Activated naive CD8-positive, alpha-beta T cell treated with anti-CD3 and anti-CD28 coated beads, Interleukin-2, amount 50 U/mL, for 24 hours (primary cell): ENCODE data around the gene ZNF579.

Source experiments
- ATAC-seq: fragments of 150-1000 bp; cut with Tn5 transposase; one replicate; pipeline ENCODE4 v1.10.0; 2021
- DNase-seq: peaks from one replicate; pipeline ENCODE4 v3.0.0; 2021
- H3K27ac Mint-ChIP-seq: one replicate; pipeline ENCODE4 v1.8.0; 2021; ENCODE audit warnings: mild to moderate bottlenecking, mixed read lengths
- H3K27me3 Mint-ChIP-seq: one replicate; pipeline ENCODE4 v1.8.0; 2021; ENCODE audit warnings: mixed read lengths
- H3K36me3 Mint-ChIP-seq: one replicate; pipeline ENCODE4 v1.8.0; 2021; ENCODE audit warnings: low read depth, mixed read lengths
- H3K4me1 Mint-ChIP-seq: one replicate; pipeline ENCODE4 v1.8.0; 2021; ENCODE audit warnings: mixed read lengths
- H3K4me3 Mint-ChIP-seq: one replicate; pipeline ENCODE4 v1.8.0; 2021; ENCODE audit warnings: mild to moderate bottlenecking, moderate library complexity, mixed read lengths
- H3K9me3 Mint-ChIP-seq: one replicate; pipeline ENCODE4 v1.8.0; 2021; ENCODE audit warnings: mixed read lengths

ZNF579 gene

DNA sequence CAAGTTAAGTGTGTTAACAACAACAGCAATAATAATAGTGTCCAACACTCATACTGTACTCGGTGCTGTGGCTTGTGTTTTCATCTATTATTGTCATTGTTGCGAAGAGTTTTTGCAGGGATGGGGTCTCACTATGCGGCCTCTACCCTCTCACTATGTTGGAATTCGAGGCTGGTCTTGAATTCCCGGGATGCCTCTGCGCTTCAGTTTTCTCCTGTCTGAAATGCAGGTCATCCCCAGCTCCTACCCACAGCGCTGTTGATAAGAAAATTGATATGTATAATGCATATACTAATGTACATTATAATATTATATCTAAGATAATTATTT lies 30.4 kb downstream of the ZNF579 start:
- H3K4me3 Mint-ChIP-seq = no peak overlapping the region
- peaks cover 21% of the 10 kb centered on the region for H3K27me3 Mint-ChIP-seq
- no peak for ATAC-seq
- no peak for DNase-seq
- peaks cover 3% of the 10 kb centered on the region for H3K4me1 Mint-ChIP-seq
- no peaks in the 10 kb centered on the region for H3K9me3 Mint-ChIP-seq
- no peak overlapping the region for H3K27ac Mint-ChIP-seq
- no peaks in the 10 kb centered on the region for H3K36me3 Mint-ChIP-seq

DNA sequence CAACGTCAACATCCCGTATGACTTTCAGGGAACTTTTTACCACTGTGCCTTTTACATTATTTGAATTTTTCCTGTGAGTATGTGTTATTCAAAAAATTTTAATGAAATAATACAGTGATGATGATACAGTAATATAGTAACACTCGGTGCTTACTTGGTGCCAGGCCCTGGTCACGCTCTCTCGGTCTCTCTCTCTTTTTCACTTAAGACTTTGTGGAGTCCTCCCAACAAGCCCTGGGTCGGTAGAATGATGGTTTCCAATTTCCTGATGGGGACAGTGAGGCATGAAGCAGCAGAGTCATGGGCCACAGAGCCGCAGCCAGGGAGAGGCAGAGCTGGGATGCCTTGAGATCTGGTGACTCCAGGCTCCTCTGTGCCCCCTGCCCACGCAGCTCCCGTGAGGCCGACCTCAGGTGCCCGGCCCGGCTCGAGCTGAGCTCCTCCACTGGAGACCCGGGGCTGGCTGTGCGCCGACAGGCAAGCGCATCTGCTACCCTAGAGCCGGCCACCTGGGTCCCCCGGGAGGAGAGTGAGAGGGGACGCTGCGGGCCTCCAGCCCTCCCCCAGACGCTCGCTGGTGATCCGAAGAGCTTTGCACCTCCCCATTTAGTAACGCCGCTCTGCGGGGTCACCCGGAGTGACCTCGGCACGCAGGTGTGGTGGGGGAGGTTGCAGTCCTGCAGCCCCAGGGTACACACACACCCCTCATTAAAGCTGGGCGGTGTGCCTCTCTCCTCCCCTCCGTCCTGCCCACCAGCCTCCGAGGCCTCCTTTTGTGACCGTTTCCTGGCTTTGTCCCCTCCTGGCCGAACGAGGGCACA lies 30.9 kb downstream of the ZNF579 start:
- peaks cover 3% of the 10 kb centered on the region for H3K4me1 Mint-ChIP-seq
- no peak overlapping the region for H3K27ac Mint-ChIP-seq
- ATAC-seq (no peak), DNase-seq (no peak)
- H3K9me3 Mint-ChIP-seq = no peaks in the 10 kb centered on the region
- H3K27me3 Mint-ChIP-seq = peaks cover 21% of the 10 kb centered on the region
- H3K4me3 Mint-ChIP-seq = no peak overlapping the region
- no peaks in the 10 kb centered on the region for H3K36me3 Mint-ChIP-seq

DNA sequence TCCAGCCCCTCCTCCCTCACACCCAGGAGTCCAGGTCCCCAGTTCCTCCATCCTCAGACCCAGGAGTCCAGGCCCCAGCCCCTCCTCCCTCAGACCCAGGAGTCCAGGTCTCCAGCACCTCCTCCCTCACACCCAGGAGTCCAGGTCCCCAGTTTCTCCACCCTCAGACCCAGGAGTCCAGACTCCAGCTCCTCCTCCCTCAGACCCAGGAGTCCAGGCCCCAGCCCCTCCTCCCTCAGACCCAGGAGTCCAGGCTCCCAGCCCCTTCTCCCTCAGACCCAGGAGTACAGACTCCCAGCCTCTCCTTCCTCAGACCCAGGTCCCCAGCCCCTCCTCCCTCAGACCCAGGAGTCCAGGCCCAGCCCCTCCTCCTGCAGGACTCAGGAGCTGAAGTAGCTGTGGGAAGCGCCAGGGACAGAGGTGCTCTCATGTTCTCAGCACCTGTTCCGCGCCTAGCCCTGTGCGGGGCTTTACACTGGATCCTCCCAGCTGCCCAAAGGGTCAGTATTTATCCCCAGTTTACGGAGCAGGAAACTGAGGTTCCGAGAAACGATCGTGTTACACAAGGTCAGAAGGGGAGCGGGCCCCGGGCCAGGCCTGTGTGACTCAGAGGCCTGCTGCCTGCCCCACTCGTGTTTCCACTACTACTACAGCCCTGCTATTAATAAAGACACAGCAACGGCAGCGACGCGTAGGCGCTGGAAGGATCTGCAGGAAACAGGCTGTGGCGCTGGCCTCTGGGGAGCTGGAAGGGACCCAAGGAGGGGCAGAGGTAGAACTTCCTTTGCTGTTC lies 33.6 kb downstream of the ZNF579 start:
- DNase-seq = no peak
- Mint-ChIP-seq H3K27ac (no peak overlapping the region), H3K36me3 (no peaks in the 10 kb centered on the region), H3K27me3 (peaks cover 18% of the 10 kb centered on the region), H3K4me1 (peaks cover 3% of the 10 kb centered on the region), H3K4me3 (no peak overlapping the region), H3K9me3 (no peaks in the 10 kb centered on the region)
- ATAC-seq = no peak

DNA sequence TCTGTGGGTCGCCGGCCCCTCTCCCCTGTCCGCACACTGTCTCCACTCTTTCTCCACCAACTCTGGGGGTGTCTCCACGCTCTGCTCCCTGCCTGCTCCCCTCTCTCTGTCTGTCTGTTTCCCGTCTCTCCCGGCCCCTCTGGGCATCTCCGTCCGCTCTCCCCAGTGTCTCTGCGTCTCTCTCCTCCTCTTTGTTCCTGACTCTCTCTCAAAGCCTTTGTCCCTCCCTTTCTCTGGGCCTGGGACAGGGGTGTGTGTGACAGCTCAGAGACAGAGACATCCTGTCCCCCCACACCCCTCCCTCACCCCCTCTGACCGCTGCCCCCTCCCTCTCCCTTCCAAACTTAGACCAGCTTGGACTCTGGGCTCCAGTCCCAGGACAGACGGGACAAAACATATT lies 34.6 kb downstream of the ZNF579 start:
- ATAC-seq (no peak), DNase-seq (no peak)
- H3K4me3 Mint-ChIP-seq = no peak overlapping the region
- H3K36me3 Mint-ChIP-seq = no peaks in the 10 kb centered on the region
- no peaks in the 10 kb centered on the region for H3K9me3 Mint-ChIP-seq
- H3K4me1 Mint-ChIP-seq = peaks cover 3% of the 10 kb centered on the region
- H3K27ac Mint-ChIP-seq = no peak overlapping the region
- peaks cover 18% of the 10 kb centered on the region for H3K27me3 Mint-ChIP-seq

DNA sequence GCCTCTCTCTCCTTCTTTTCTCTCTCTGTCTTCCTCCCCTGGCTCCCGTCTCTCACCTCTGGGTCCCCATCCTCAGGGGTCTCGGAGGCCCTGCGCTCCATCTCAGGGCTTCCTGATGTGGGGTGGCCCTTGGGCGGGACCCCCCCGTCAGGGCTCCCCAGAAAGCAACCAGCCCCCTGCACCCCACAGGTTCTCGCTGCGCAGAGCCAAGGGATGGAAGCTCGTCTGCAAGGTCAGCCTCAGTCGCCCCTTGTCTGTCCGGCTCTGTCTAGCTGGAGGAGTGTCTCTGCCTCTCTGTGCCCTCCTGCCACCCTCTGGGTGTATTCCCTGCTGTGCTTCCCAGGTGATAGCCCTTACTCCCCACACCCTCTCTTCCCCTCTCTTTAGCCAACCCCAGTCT lies 35.2 kb downstream of the ZNF579 start, which contains the start of gene SBK3:
SBK3 (minus strand) TSS at position 101 of the 400 bp plus-strand sequence; CDS start at position 101, 0 bp downstream.
- DNase-seq = no peak
- Mint-ChIP-seq H3K4me3 (no peak within 1 kb of the TSS), H3K4me1 (peaks cover 3% of the 10 kb centered on the region), H3K9me3 (no peaks in the 10 kb centered on the region), H3K27me3 (peaks cover 18% of the 10 kb centered on the region), H3K36me3 (no peaks in the 10 kb centered on the region), H3K27ac (no peak within 1 kb of the TSS)
- ATAC-seq = no peak

DNA sequence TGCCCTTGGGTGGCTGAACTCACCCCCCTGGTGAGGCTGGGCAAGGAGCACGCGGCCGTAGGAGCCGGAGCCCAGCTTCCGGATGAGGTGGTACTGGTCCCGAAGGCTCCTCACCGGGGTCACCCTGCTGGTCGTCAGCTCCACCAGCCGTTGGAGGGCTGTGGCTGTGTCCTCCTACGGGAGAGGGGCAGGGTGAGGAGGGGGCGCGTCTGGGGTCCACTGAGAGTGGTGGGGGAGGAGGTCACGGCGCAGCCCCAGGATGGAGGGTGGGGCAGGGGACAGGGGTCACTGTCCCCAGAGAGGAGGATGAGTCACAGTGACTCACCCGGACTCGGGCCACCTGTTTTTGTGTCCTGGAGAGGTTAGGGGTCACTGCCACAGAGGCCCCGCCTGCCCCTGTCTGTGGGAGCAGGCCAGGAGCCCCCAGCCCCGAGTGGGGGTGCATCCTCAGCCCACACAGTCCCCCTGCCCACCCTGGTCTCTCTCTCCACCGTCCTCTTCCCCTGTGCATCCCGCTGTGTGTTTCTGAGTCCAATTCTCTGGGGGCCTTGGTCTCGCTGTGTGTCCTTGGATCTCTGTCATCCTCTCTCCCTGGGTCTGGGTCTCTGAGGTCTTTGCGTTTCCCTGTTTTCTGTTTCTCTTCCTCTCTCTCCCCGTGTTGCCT lies 35.7 kb downstream of the ZNF579 start:
- Mint-ChIP-seq H3K4me3 (no peak overlapping the region), H3K27me3 (peaks cover 18% of the 10 kb centered on the region), H3K4me1 (peaks cover 3% of the 10 kb centered on the region), H3K27ac (no peak overlapping the region), H3K36me3 (no peaks in the 10 kb centered on the region), H3K9me3 (no peaks in the 10 kb centered on the region)
- no peak for ATAC-seq
- DNase-seq = no peak

DNA sequence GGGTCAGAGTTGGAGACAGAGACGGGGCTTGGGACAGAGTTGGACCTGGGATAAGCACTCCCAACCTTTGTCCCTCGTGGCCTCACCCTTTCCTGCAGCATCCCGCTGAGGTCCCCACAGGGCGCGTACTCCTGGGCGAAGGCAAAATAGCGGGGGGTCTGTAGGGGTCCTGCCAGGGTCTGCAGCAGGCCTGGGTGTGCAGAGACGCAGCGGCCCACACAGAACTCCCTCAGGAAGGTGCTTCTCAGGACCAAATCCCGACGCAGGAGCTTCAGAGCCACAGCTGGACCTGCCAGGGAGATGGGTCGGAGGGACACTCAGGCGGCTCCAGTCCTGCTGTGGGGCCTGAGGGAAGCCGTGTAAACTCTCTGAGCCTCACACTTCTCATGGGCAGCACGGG lies 36.6 kb downstream of the ZNF579 start:
- H3K4me1 Mint-ChIP-seq = peaks cover 3% of the 10 kb centered on the region
- peaks cover 18% of the 10 kb centered on the region for H3K27me3 Mint-ChIP-seq
- no peak overlapping the region for H3K27ac Mint-ChIP-seq
- H3K36me3 Mint-ChIP-seq = no peaks in the 10 kb centered on the region
- DNase-seq (no peak), ATAC-seq (no peak)
- H3K9me3 Mint-ChIP-seq = no peaks in the 10 kb centered on the region
- H3K4me3 Mint-ChIP-seq = no peak overlapping the region

DNA sequence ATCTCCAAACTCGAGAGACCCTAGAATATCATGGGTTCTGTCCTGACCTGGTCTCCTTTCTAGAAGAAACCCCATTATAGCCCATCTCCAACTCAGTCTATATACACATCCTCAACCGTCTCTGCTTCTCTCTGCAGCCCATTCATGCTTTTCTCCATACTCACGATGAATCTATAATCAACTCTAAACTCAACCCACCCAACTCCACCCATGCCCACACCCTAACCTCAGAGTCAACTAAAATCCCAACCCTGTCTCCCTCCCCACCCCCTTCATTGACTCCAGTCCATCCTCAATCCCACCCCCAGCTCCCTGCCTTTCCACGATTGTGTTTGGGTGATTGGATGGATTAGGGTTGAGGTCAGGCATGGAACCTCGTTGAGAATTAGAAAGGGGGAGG lies 37.1 kb downstream of the ZNF579 start:
- Mint-ChIP-seq H3K27ac (no peak overlapping the region), H3K9me3 (no peaks in the 10 kb centered on the region), H3K4me1 (peaks cover 3% of the 10 kb centered on the region), H3K36me3 (no peaks in the 10 kb centered on the region), H3K4me3 (no peak overlapping the region), H3K27me3 (peaks cover 18% of the 10 kb centered on the region)
- DNase-seq (no peak), ATAC-seq (no peak)

DNA sequence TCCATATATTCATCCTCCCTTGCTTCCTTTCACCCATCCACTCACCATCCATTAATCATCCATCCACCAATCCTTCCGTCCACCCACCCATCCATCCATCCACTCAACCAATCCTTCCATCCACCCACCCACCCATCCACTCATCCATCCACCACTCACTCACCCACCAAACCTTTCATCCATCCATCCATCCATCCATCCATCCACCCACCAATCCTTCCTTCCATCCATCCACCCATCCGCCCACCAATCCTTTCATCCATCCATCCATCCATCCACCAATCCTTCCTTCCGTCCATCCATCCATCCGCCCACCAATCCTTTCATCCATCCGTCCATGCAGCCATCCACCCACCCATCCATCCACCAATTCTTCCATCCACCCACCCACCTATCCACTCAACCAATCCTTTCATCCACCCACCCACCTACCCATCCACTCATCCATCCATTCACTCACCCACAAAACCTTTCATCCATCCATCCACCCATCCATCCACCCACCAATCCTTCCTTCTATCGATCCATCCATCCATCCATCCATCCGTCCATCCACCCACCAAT lies 38.3 kb downstream of the ZNF579 start:
- no peaks in the 10 kb centered on the region for H3K9me3 Mint-ChIP-seq
- ATAC-seq = no peak
- H3K27ac Mint-ChIP-seq = no peak overlapping the region

DNA sequence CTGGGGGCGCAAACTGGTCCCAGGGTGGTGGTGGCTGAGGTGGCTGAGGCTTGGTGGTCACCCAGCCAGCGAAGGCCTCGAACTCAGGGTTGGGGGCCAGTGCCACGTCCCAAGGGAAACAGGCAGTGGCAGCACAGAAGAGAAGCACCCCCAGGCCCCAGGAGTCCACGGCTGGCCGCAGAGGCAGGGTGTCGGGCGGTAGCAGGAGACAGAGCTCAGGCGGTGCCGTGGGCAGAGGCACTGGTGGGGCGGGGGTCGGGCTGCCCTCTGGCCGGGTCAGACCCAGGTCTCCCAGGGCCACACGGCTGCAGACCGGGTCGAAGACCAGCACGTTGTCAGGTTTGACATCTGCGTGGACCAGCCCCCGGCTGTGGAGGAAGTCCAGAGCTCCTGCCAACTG lies 39.6 kb downstream of the ZNF579 start:
- no peaks in the 10 kb centered on the region for H3K36me3 Mint-ChIP-seq
- H3K27me3 Mint-ChIP-seq = peaks cover 5% of the 10 kb centered on the region
- H3K27ac Mint-ChIP-seq = no peak overlapping the region
- H3K4me1 Mint-ChIP-seq = no peaks in the 10 kb centered on the region
- DNase-seq (no peak), ATAC-seq (no peak)
- no peaks in the 10 kb centered on the region for H3K9me3 Mint-ChIP-seq
- H3K4me3 Mint-ChIP-seq = no peak overlapping the region

More for the DNA sequence above, 38.3 kb downstream of the ZNF579 start:
- DNase-seq = no peak
- no peak overlapping the region for H3K4me3 Mint-ChIP-seq
- H3K36me3 Mint-ChIP-seq = no peaks in the 10 kb centered on the region
- H3K27me3 Mint-ChIP-seq = peaks cover 8% of the 10 kb centered on the region
- H3K4me1 Mint-ChIP-seq = peaks cover 2% of the 10 kb centered on the region

DNA sequence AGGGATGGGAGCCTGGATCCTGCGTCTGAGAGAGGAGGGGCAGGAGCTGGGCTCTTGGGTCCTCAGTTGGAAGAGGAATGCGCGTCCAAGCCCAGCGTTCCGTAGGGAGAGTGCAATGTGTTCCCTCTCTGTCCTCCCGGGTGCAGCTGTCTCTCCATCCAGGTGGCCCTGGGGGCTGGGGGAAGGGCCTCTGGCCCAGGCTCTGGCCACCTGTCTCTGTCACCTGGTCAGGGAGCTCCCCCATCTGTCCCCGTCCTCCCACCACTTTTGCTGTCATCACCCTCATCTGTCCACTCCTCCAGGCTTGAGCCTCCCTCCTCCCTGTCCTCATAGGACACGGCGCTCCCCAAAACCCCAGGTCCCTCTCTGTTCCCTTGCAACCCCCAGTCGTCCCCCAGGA lies 40.0 kb downstream of the ZNF579 start:
- Mint-ChIP-seq H3K27me3 (peaks cover 1% of the 10 kb centered on the region), H3K4me3 (no peak overlapping the region), H3K36me3 (no peaks in the 10 kb centered on the region), H3K27ac (no peak overlapping the region), H3K4me1 (no peaks in the 10 kb centered on the region), H3K9me3 (no peaks in the 10 kb centered on the region)
- DNase-seq (no peak), ATAC-seq (no peak)

DNA sequence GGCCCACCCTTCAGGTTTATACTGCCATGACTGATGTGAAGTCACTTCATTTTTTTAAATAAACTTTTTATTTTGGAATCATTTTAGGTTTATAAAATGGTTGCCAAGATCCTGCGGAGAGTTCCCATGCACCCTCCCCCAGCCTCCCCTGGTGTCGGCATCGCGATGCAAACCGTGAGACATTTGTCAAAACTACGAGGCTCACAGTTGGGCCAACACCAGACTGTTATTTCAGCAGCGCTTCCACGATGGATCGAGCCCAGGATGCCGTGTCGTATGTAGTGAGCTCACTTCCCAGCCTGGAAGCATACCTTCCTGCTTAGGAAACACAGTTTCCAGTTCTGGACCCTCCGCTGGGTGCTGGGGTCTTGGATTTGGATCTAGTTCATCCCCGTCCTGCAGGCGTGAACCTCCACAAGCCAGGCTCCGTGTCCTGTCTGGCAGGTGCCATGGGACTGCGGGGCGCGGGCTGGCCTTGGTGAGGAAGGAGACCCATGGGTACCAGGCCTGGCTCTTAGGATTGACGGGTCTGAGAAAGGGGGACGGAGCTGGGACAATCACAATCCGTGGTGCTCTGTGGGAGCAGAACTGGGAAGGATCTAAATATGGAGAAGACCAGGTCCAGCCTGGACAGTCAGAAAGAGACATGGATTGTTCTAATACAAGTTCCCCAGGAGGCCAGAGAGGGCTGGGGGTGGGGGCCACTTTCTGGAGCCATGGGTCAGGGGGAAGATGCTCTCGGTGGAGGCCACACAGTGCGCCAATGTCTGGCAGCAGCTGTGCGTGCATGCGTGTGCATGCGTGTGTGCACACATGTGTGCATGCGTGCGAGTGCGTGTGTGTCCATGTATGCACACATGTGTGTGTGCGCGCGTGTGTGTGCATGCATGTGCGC lies 41.3 kb downstream of the ZNF579 start:
- H3K27ac Mint-ChIP-seq = no peak overlapping the region
- H3K27me3 Mint-ChIP-seq = no peaks in the 10 kb centered on the region
- H3K4me1 Mint-ChIP-seq = no peaks in the 10 kb centered on the region
- no peak for DNase-seq
- no peak for ATAC-seq
- no peaks in the 10 kb centered on the region for H3K36me3 Mint-ChIP-seq
- H3K4me3 Mint-ChIP-seq = no peak overlapping the region
- no peaks in the 10 kb centered on the region for H3K9me3 Mint-ChIP-seq

DNA sequence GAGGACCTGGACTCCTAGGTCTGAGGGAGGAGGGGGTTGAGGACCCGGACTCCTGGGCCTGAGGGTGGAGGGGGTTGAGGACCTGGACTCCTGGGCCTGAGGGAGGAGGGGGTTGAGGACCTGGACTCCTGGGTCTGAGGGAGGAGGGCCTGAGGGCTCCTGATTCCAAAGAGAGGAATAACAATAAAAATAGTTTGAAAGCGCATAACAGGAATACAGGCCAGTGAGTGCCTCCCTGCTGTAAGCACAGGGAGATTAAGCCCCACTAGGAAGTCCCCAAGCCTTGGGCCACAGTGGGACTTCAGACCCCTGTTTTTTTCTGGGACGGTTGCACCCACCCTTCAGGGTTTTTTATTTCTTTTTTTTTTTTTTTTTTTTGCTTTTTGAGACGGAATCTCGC lies 42.5 kb downstream of the ZNF579 start:
- Mint-ChIP-seq H3K36me3 (no peaks in the 10 kb centered on the region), H3K4me1 (no peaks in the 10 kb centered on the region), H3K27ac (no peak overlapping the region), H3K9me3 (no peaks in the 10 kb centered on the region), H3K4me3 (no peak overlapping the region), H3K27me3 (no peaks in the 10 kb centered on the region)
- ATAC-seq (no peak), DNase-seq (no peak)

DNA sequence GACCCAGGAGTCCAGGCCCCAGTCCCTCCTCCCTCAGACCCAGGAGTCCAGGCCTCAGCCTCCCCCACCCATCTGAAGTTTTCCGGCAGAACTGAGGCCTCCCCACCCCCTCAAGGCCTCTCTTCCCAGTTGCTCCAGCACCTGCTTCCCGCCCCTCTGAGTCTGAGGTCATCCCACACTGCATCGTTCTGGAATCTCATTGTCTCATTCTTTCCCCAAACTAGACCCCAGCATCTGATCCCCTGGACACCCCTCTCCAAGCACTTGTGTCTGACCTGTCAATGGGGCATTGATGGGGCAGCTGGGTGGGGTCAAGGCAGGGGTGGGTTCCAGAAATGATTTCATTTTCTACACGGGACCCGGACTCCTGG lies 42.9 kb downstream of the ZNF579 start:
- no peak for DNase-seq
- Mint-ChIP-seq H3K27me3 (no peaks in the 10 kb centered on the region), H3K9me3 (no peaks in the 10 kb centered on the region), H3K36me3 (no peaks in the 10 kb centered on the region), H3K4me1 (no peaks in the 10 kb centered on the region), H3K4me3 (no peak overlapping the region), H3K27ac (no peak overlapping the region)
- ATAC-seq = no peak
